GM23338 (cell line): ENCODE data around the gene SYT17. TPM values are rescaled to one million over a fixed set of nuclear protein-coding genes. Genes with fewer than 3 reads are reported as not detected.

Experiments used
- ATAC-seq: fragments of 200-7000 bp; cut with Tn5 transposase; 3 replicates; pipeline ENCODE4 v1.9.1; 2020
- DNase-seq: peaks from one replicate; pipeline ENCODE4 v3.0.0-alpha.2; 2015; ENCODE audit warnings: low spot score
- H2AFZ ChIP-seq: fragments of 200-600 bp; sonication (generic); 2 replicates; pipeline ENCODE4 v1.8.0; 2016; ENCODE audit warnings: antibody characterized with exemption, mild to moderate bottlenecking, moderate library complexity
- H3F3A ChIP-seq: fragments of 200-600 bp; sonication (generic); replicated peaks from 2 replicates; pipeline ENCODE4 v1.8.0; 2017; ENCODE audit warnings: antibody characterized with exemption, mixed run types, low read depth
- H3K27ac ChIP-seq: fragments of 200-600 bp; sonication (generic); 2 replicates; pipeline ENCODE4 v1.6.1; 2016; ENCODE audit warnings: low read depth
- H3K27me3 ChIP-seq: fragments of 200-600 bp; sonication (generic); 2 replicates; pipeline ENCODE4 v1.8.0; 2016; ENCODE audit warnings: mild to moderate bottlenecking, mixed run types, moderate library complexity; ENCODE audit not compliant: insufficient read depth
- H3K36me3 ChIP-seq: fragments of 200-600 bp; sonication (generic); 2 replicates; pipeline ENCODE4 v1.8.0; 2016; ENCODE audit warnings: mild to moderate bottlenecking; ENCODE audit not compliant: insufficient read depth
- H3K4me1 ChIP-seq: fragments of 200-600 bp; sonication (generic); 2 replicates; pipeline ENCODE4 v1.8.0; 2016; ENCODE audit warnings: mild to moderate bottlenecking, moderate library complexity; ENCODE audit not compliant: insufficient read depth
- H3K4me2 ChIP-seq: fragments of 200-600 bp; sonication (generic); 2 replicates; pipeline ENCODE4 v1.7.1; 2017; ENCODE audit warnings: mixed run types
- H3K4me3 ChIP-seq: fragments of 200-600 bp; sonication (generic); 2 replicates; pipeline ENCODE4 v1.6.1; 2016; ENCODE audit warnings: mixed run types
- H3K79me2 ChIP-seq: fragments of 200-600 bp; sonication (generic); replicated peaks from 2 replicates; pipeline ENCODE4 v1.8.0; 2017; ENCODE audit warnings: mild to moderate bottlenecking; ENCODE audit not compliant: insufficient read depth
- H3K9me2 ChIP-seq: fragments of 200-600 bp; sonication (generic); 2 replicates; pipeline ENCODE4 v1.8.0; 2017; ENCODE audit not compliant: insufficient read depth
- H4K20me1 ChIP-seq: fragments of 200-600 bp; sonication (generic); replicated peaks from 2 replicates; pipeline ENCODE4 v1.8.0; 2017; ENCODE audit warnings: mild to moderate bottlenecking; ENCODE audit not compliant: insufficient read depth
- H3K27ac Mint-ChIP-seq: 2 replicates; pipeline ENCODE4 v1.8.0; 2020; ENCODE audit warnings: inconsistent platforms, mild to moderate bottlenecking, moderate library complexity, mixed read lengths
- H3K27me3 Mint-ChIP-seq: 3 replicates; pipeline ENCODE4 v1.8.0; 2022; ENCODE audit warnings: low read depth, mild to moderate bottlenecking, moderate library complexity, mixed read lengths, inconsistent platforms; ENCODE audit not compliant: insufficient read depth, poor library complexity
- H3K36me3 Mint-ChIP-seq: 3 replicates; pipeline ENCODE4 v1.8.0; 2021; ENCODE audit warnings: low read depth, mild to moderate bottlenecking, inconsistent platforms, moderate library complexity, mixed read lengths
- H3K4me1 Mint-ChIP-seq: 3 replicates; pipeline ENCODE4 v1.8.0; 2020; ENCODE audit warnings: mild to moderate bottlenecking, inconsistent platforms, mixed read lengths
- H3K4me3 Mint-ChIP-seq: 3 replicates; pipeline ENCODE4 v1.8.0; 2021; ENCODE audit warnings: moderate library complexity, mild to moderate bottlenecking, inconsistent platforms, mixed read lengths
- H3K9me3 Mint-ChIP-seq: 3 replicates; pipeline ENCODE4 v1.8.0; 2020; ENCODE audit warnings: moderate library complexity, mild to moderate bottlenecking, inconsistent platforms, mixed read lengths
- EZH2 ChIP-seq: fragments of 200-600 bp; sonication (generic); IDR thresholded peaks from one replicate; pipeline ENCODE4 v1.8.0; 2017; ENCODE audit warnings: antibody characterized with exemption, mild to moderate bottlenecking, low read depth; ENCODE audit not compliant: unreplicated experiment
- EZH2phosphoT487 ChIP-seq: fragments of 200-600 bp; sonication (generic); IDR thresholded peaks from one replicate; pipeline ENCODE4 v1.8.1; 2018; ENCODE audit warnings: antibody characterized with exemption; ENCODE audit not compliant: unreplicated experiment
- JUNB ChIP-seq: IDR thresholded peaks from one replicate; pipeline ENCODE4 v1.6.1; 2016; ENCODE audit warnings: antibody characterized with exemption; ENCODE audit not compliant: unreplicated experiment
- POLR2AphosphoS5 ChIP-seq: IDR thresholded peaks from 2 replicates; pipeline ENCODE4 v1.6.1; 2016; ENCODE audit warnings: antibody characterized with exemption, low read depth
- REST ChIP-seq: IDR thresholded peaks from one replicate; pipeline ENCODE4 v1.6.1; 2018; ENCODE audit warnings: antibody characterized with exemption; ENCODE audit not compliant: unreplicated experiment
- ZNF331 ChIP-seq: fragments of 250-450 bp; sonication (Bioruptor Pico); IDR thresholded peaks from 2 replicates; pipeline ENCODE4 v1.5.0; 2020; ENCODE audit warnings: low read depth, mild to moderate bottlenecking, moderate library complexity
- ZNF462 ChIP-seq: fragments of 250-450 bp; sonication (Bioruptor Pico); IDR thresholded peaks from 2 replicates; pipeline ENCODE4 v1.5.0; 2020; ENCODE audit warnings: mild to moderate bottlenecking, moderate library complexity
- polyA plus RNA-seq: library from polyadenylated mRNA; unstranded; fragments of >200 nt; fragmentation: Nextera tagmentation; extraction: Ambion mirVana; gene quantifications from 2 replicates; pipeline ENCODE4 v1.2.1, GENCODE V29; 2016
- total RNA-seq: library from RNA; depleted of rRNA; stranded (reverse); fragments of >200 nt; shearing (Covaris generic); gene quantifications from 2 replicates; pipeline ENCODE4 v1.2.3, GENCODE V29; 2014

The SYT17 gene
- total and polyA plus RNA-seq, 2 experiments from 2014 or later, result 5.3 to 9.5 TPM

- peaks cover 37% of the 10 kb centered on the region for H3K9me3 Mint-ChIP-seq
- no peaks in the 10 kb centered on the region for H3K27me3 ChIP-seq
- H3F3A ChIP-seq, result no peaks in the 10 kb centered on the region
- H3K4me3 Mint-ChIP-seq, result no peak overlapping the region
- ATAC-seq (no peak), DNase-seq (no peak)
- no peaks in the 10 kb centered on the region for H3K9me2 ChIP-seq
- peaks cover 3% of the 10 kb centered on the region; the same call in 1 of the 3 replicates for H3K4me1 Mint-ChIP-seq
- H3K27ac ChIP-seq, result no peak overlapping the region
- no peaks in the 10 kb centered on the region for H3K79me2 ChIP-seq
- H3K4me1 ChIP-seq, result no peaks in the 10 kb centered on the region
- H4K20me1 ChIP-seq, result no peaks in the 10 kb centered on the region
- peaks cover 29% of the 10 kb centered on the region for H3K36me3 Mint-ChIP-seq
- H3K27me3 Mint-ChIP-seq, result no peaks in the 10 kb centered on the region
- H3K36me3 ChIP-seq, result no peaks in the 10 kb centered on the region
- no peak overlapping the region for H2AFZ ChIP-seq
- no peak overlapping the region for H3K27ac Mint-ChIP-seq
- no peak overlapping the region for H3K4me3 ChIP-seq
- H3K4me2 ChIP-seq, result no peak overlapping the region
- TF ChIP-seq JUNB (no peak), EZH2 (no peak)
Measured at GRCh38 chr16:19241512-19241911, 73.5 kb downstream of the SYT17 start.

GRCh38 chr16:19242186-19242585 is 74.1 kb downstream of the SYT17 start:
- no peak overlapping the region for H3K4me3 Mint-ChIP-seq
- Histone ChIP-seq H3K4me2 (no peak overlapping the region), H2AFZ (no peak overlapping the region), H3K27me3 (no peaks in the 10 kb centered on the region), H3K36me3 (no peaks in the 10 kb centered on the region), H4K20me1 (no peaks in the 10 kb centered on the region), H3K79me2 (no peaks in the 10 kb centered on the region), H3K4me3 (no peak overlapping the region), H3F3A (no peaks in the 10 kb centered on the region), H3K4me1 (no peaks in the 10 kb centered on the region), H3K9me2 (no peaks in the 10 kb centered on the region), H3K27ac (no peak overlapping the region)
- peaks cover 3% of the 10 kb centered on the region; the same call in 1 of the 3 replicates for H3K4me1 Mint-ChIP-seq
- peaks cover 34% of the 10 kb centered on the region for H3K9me3 Mint-ChIP-seq
- DNase-seq (no peak), ATAC-seq (no peak)
- no peak for TF ChIP-seq EZH2phosphoT487
- no peak for TF ChIP-seq REST
- peaks cover 22% of the 10 kb centered on the region for H3K36me3 Mint-ChIP-seq
- H3K27ac Mint-ChIP-seq, result no peak overlapping the region
- H3K27me3 Mint-ChIP-seq, result no peaks in the 10 kb centered on the region

GRCh38 chr16:19242987-19243575 is 75.0 kb downstream of the SYT17 start:
- peaks cover 3% of the 10 kb centered on the region; the same call in 1 of the 3 replicates for H3K4me1 Mint-ChIP-seq
- Histone ChIP-seq H3K4me3 (no peak overlapping the region), H3K27ac (no peak overlapping the region), H3K9me2 (no peaks in the 10 kb centered on the region), H4K20me1 (no peaks in the 10 kb centered on the region), H3K79me2 (no peaks in the 10 kb centered on the region), H3K27me3 (no peaks in the 10 kb centered on the region), H3F3A (no peaks in the 10 kb centered on the region), H3K36me3 (no peaks in the 10 kb centered on the region; the same call in 1 of the 2 replicates), H2AFZ (no peak overlapping the region), H3K4me2 (no peak overlapping the region), H3K4me1 (no peaks in the 10 kb centered on the region)
- H3K9me3 Mint-ChIP-seq, result peaks cover 31% of the 10 kb centered on the region
- no peaks in the 10 kb centered on the region for H3K27me3 Mint-ChIP-seq
- H3K4me3 Mint-ChIP-seq, result no peak overlapping the region
- no peak overlapping the region for H3K27ac Mint-ChIP-seq
- DNase-seq (no peak), ATAC-seq (no peak)
- peaks cover 16% of the 10 kb centered on the region for H3K36me3 Mint-ChIP-seq
- TF ChIP-seq ZNF331 (no peak), EZH2 (no peak), ZNF462 (CRISPR knock-in tag) (no peak), POLR2AphosphoS5 (no peak)
